GM12878 (cell line): ENCODE results near the gene GLOD5. TPM values are rescaled to one million over a fixed set of nuclear protein-coding genes. Genes with fewer than 3 reads are reported as not detected.

ENCODE experiments used
- ATAC-seq: fragments of 200-7000 bp; cut with Tn5 transposase; 3 replicates; pipeline ENCODE4 v1.9.1; 2020; ENCODE audit warnings: mild to moderate bottlenecking, moderate library complexity
- BruUV-seq: library from RNA; stranded (reverse); fragments of 400-500 nt; replicated peaks from 2 replicates; lab custom pipeline; 2021; lab: Mats Ljungman, UMichigan
- CTCF ChIA-PET: fragments of 300-600 bp; sonication (Branson Sonifier 250); formaldehyde crosslinking; extraction: SDS; loops from one replicate; lab custom pipeline; 2021; ENCODE audit warnings: inconsistent platforms; lab: Yijun Ruan, JAX
- POLR2A ChIA-PET: fragments of 350-600 bp; formaldehyde crosslinking; extraction: SDS; loops from one replicate; lab custom pipeline; 2021; ENCODE audit warnings: inconsistent platforms; lab: Charles Lee
- RAD21 ChIA-PET: fragments of 300-600 bp; sonication (Branson Sonifier 250); formaldehyde crosslinking; loops from one replicate; lab custom pipeline; 2023; ENCODE audit warnings: antibody characterized with exemption; ENCODE audit not compliant: unreplicated experiment; lab: Charles Lee
- SMC1A ChIA-PET: fragments of 300-600 bp; sonication (Branson Sonifier 250); formaldehyde crosslinking; loops from one replicate; lab custom pipeline; 2023; ENCODE audit not compliant: unreplicated experiment, uncharacterized antibody; lab: Charles Lee
- DNase-seq: peaks from one replicate; pipeline ENCODE4 v3.0.0-alpha.2; 2011; ENCODE audit warnings: low read depth, low spot score
- FAIRE-seq: peaks from 3 replicates; lab custom pipeline; 2011; peaks lifted over from hg19 to GRCh38; lab: Jason Lieb, UNC
- H2AFZ ChIP-seq: 2 replicates; pipeline ENCODE4 v1.6.0; 2011; ENCODE audit warnings: low read depth, low read length, control low read depth; ENCODE audit not compliant: control insufficient read depth
- H3K27ac ChIP-seq: 2 replicates; pipeline ENCODE4 v1.5.1; 2011; ENCODE audit warnings: control low read depth; ENCODE audit not compliant: control insufficient read depth, insufficient read depth
- H3K27me3 ChIP-seq, 2 experiments: replicated peaks in 1 of 2; 2 replicates each; pipeline versions ENCODE4 v1.6.0 to v1.6.1; 2011; ENCODE audit warnings: low read length in 1 of 2; ENCODE audit not compliant: control insufficient read depth in 2 of 2, insufficient read depth in 2 of 2
- H3K36me3 ChIP-seq, 2 experiments: 2 replicates each; pipeline ENCODE4 v1.5.1; 2011; ENCODE audit warnings: low read length in 1 of 2; ENCODE audit not compliant: control insufficient read depth in 2 of 2, insufficient read depth in 2 of 2
- H3K4me1 ChIP-seq: 2 replicates; pipeline ENCODE4 v1.6.1; 2011; ENCODE audit warnings: mild to moderate bottlenecking, low read length, moderate library complexity, mixed read lengths; ENCODE audit not compliant: control insufficient read depth, insufficient read depth
- H3K4me2 ChIP-seq: 2 replicates; pipeline ENCODE4 v1.6.0; 2011; ENCODE audit warnings: control low read depth; ENCODE audit not compliant: control insufficient read depth, insufficient read depth
- H3K4me3 ChIP-seq: fragments of 200-600 bp; sonication (generic); 2 replicates; pipeline ENCODE4 v1.5.1; 2016
- H3K79me2 ChIP-seq: 2 replicates; pipeline ENCODE4 v1.6.0; 2011; ENCODE audit warnings: low read length; ENCODE audit not compliant: control insufficient read depth, insufficient read depth
- H3K9ac ChIP-seq: 2 replicates; pipeline ENCODE4 v1.8.0; 2011; ENCODE audit warnings: low read length, control low read depth, mixed read lengths; ENCODE audit not compliant: control insufficient read depth, insufficient read depth
- H3K9me3 ChIP-seq: replicated peaks from 3 replicates; pipeline ENCODE4 v1.5.1; 2011; ENCODE audit warnings: mild to moderate bottlenecking, low read length; ENCODE audit not compliant: control insufficient read depth, insufficient read depth
- H4K20me1 ChIP-seq: 2 replicates; pipeline ENCODE4 v1.6.0; 2011; ENCODE audit not compliant: control insufficient read depth, insufficient read depth
- BCL11A ChIP-seq: IDR thresholded peaks from 2 replicates; pipeline ENCODE4 v1.6.1; 2011; ENCODE audit warnings: low read depth, low read length
- CBFB ChIP-seq: IDR thresholded peaks from 2 replicates; pipeline ENCODE4 v1.6.1; 2016; ENCODE audit warnings: antibody characterized with exemption, low read depth
- MLLT1 ChIP-seq: fragments of 450-650 bp; IDR thresholded peaks from 2 replicates; pipeline ENCODE4 v1.6.1; 2016; ENCODE audit warnings: mild to moderate bottlenecking
- NFYB ChIP-seq: IDR thresholded peaks from 2 replicates; pipeline ENCODE4 v1.6.1; 2011; ENCODE audit warnings: low read depth, mild to moderate bottlenecking, low read length, improper control_type of control experiment, moderate library complexity; ENCODE audit not compliant: insufficient read depth
- PAX5 ChIP-seq: IDR thresholded peaks from 2 replicates; pipeline ENCODE4 v1.6.1; 2011; ENCODE audit warnings: low read depth, low read length, borderline replicate concordance
- POU2F2 ChIP-seq: IDR thresholded peaks from 3 replicates; pipeline ENCODE4 v1.6.1; 2011; ENCODE audit warnings: low read depth, mild to moderate bottlenecking, low read length, borderline replicate concordance
- ZBTB4 ChIP-seq: fragments of 450-650 bp; formaldehyde crosslinking; IDR thresholded peaks from 2 replicates; pipeline ENCODE4 v1.4.0; 2022; ENCODE audit warnings: mild to moderate bottlenecking, moderate library complexity
- ZNF217 ChIP-seq: fragments of 450-650 bp; IDR thresholded peaks from 2 replicates; pipeline ENCODE4 v1.6.1; 2017; ENCODE audit warnings: antibody characterized with exemption, mild to moderate bottlenecking
- ZNF24 ChIP-seq: fragments of 450-650 bp; IDR thresholded peaks from 2 replicates; pipeline ENCODE4 v1.6.1; 2017; ENCODE audit warnings: antibody characterized with exemption, mild to moderate bottlenecking
- ZSCAN29 ChIP-seq: fragments of 450-650 bp; IDR thresholded peaks from 2 replicates; pipeline ENCODE4 v1.6.1; 2017; ENCODE audit warnings: mild to moderate bottlenecking, moderate library complexity
- WGBS: methylation state at CpG from one replicate; pipeline ENCODE4 v1.1.6; 2016; ENCODE audit warnings: low lambda C conversion rate; ENCODE audit not compliant: insufficient replicate concordance, insufficient coverage; ENCODE audit errors: missing lambda C conversion rate; 5-methylcytosine and 5-hydroxymethylcytosine counted together
- in situ Hi-C: fragments of 300-500 bp; cut with MboI; formaldehyde crosslinking; loops from 9 replicates; pipeline ENCODE4 v1.14.3; 2018; ENCODE audit warnings: mixed read lengths
- intact Hi-C: fragments of 100-400 bp; cut with micrococcal nuclease; formaldehyde crosslinking; loops from one replicate; pipeline ENCODE4 v1.14.2; 2022; ENCODE audit not compliant: unreplicated experiment
- polyA plus RNA-seq, 11 experiments: library from polyadenylated mRNA; depleted of rRNA in 4 of 11; unstranded in 6 of 11; stranded (reverse) in 5 of 11; fragments of >200 nt; fragmentation: Nextera tagmentation in 4 of 11; fragmentation: Illumina TruSeq in 1 of 11; extraction: Ambion mirVana in 4 of 11; extraction: Trizol in 1 of 11; gene quantifications; 1 replicate in 1 of 11; 2 replicates in 10 of 11; pipeline versions ENCODE4 v1.2.1 to v1.2.3, GENCODE V29; 2011 to 2016; ENCODE audit warnings: inconsistent platforms in 2 of 11, missing spikeins in 2 of 11, low read depth in 1 of 11
- total RNA-seq, 4 experiments: library from RNA; depleted of rRNA in 3 of 4; stranded (reverse); fragments of >200 nt in 3 of 4; fragmentation: Illumina TruSeq in 1 of 4; extraction: Trizol in 1 of 4; gene quantifications; 2 replicates each; pipeline versions ENCODE4 v1.2.1 to v1.2.3, GENCODE V29; 2013 to 2021

Gene GLOD5
- total and polyA plus RNA-seq, 10 of the 15 experiments (the other 5 are each of a cell fraction or from before 2014, with no cell fraction given), result not detected

- H3K4me2 ChIP-seq, result no peak overlapping the region
- 50% methylated on average over 2 of the region's 2 CpGs for WGBS
- H3K9ac ChIP-seq, result no peak overlapping the region
- H3K27me3 ChIP-seq, result no peaks in the 10 kb centered on the region
- no peaks in the 10 kb centered on the region for H3K9me3 ChIP-seq
- in situ Hi-C loops (no loop called here), intact Hi-C loops (no loop called here)
- FAIRE-seq (no peak), ATAC-seq (no peak), DNase-seq (no peak)
- CTCF ChIA-PET, result no interaction called here
- H3K4me3 ChIP-seq, result no peak overlapping the region
- no peaks in the 10 kb centered on the region for H3K36me3 ChIP-seq
- no peak overlapping the region for H2AFZ ChIP-seq
- POLR2A ChIA-PET, result no interaction called here
- H3K79me2 ChIP-seq, result no peaks in the 10 kb centered on the region
- H3K4me1 ChIP-seq, result no peaks in the 10 kb centered on the region
- H3K27ac ChIP-seq, result no peak overlapping the region
- TF ChIP-seq ZNF217 (no peak), ZSCAN29 (no peak), ZNF24 (no peak), MLLT1 (no peak), CBFB (no peak), NFYB (no peak), ZBTB4 (no peak), POU2F2 (no peak), BCL11A (no peak), PAX5 (no peak)
- no TSS peak for BruUV-seq
- RAD21 ChIA-PET, result no interaction called here
- no peaks in the 10 kb centered on the region for H4K20me1 ChIP-seq
- SMC1A ChIA-PET, result no interaction called here
These were observed 20.7 kb downstream of the GLOD5 start for GRCh38 chrX:48782216-48782615.
